ENCODE measurements around the gene CTNS.
A peak's percentile ranks its signal among the peaks of the same experiment; 100 is the strongest.

Gene CTNS

GRCh38 chr17:3626831-3627768 lies 9.5 kb upstream of the CTNS start:
- no peak for DNase-seq

GRCh38 chr17:3627769-3628167 lies 8.8 kb upstream of the CTNS start:
- DNase-seq, result no peak

- DNase-seq, result no peak
Observed at GRCh38 chr17:3630781-3631180, 5.8 kb upstream of the CTNS start.

GRCh38 chr17:3632287-3632686 lies 4.3 kb upstream of the CTNS start:
- no peak for DNase-seq

GRCh38 chr17:3635474-3636153 lies 946 bp upstream of the CTNS start:
- no peak for DNase-seq

GRCh38 chr17:3636908-3637373 lies 381 bp downstream of the CTNS start:
- DNase-seq, result no peak

GRCh38 chr17:3639981-3640596 lies 3.5 kb downstream of the CTNS start:
- DNase-seq, result peak; percentile 19

GRCh38 chr17:3641014-3641413 lies 4.5 kb downstream of the CTNS start:
- DNase-seq, result no peak

- DNase-seq, result no peak
Observed at GRCh38 chr17:3641717-3642486, 5.3 kb downstream of the CTNS start.

- no peak for DNase-seq
Observed at GRCh38 chr17:3643889-3644349, 7.4 kb downstream of the CTNS start.

GRCh38 chr17:3645310-3645709 lies 8.8 kb downstream of the CTNS start:
- no peak for DNase-seq

GRCh38 chr17:3647251-3647650 lies 10.7 kb downstream of the CTNS start:
- DNase-seq, result no peak

- DNase-seq, result peak; percentile 44
Observed at GRCh38 chr17:3647769-3648555, 11.4 kb downstream of the CTNS start.

GRCh38 chr17:3655766-3656165 lies 19.2 kb downstream of the CTNS start:
- no peak for DNase-seq

- DNase-seq, result no peak
Observed at GRCh38 chr17:3656353-3656752, 19.8 kb downstream of the CTNS start.

- no peak for DNase-seq
Observed at GRCh38 chr17:3656755-3657587, 20.4 kb downstream of the CTNS start.

- DNase-seq, result no peak
Observed at GRCh38 chr17:3657588-3657869, 21.0 kb downstream of the CTNS start.

GRCh38 chr17:3657874-3658783 lies 21.6 kb downstream of the CTNS start:
- DNase-seq, result no peak

- no peak for DNase-seq
Observed at GRCh38 chr17:3658784-3659449, 22.4 kb downstream of the CTNS start.
